ENCODE data around the gene TPGS1.

TPGS1 gene

DNA sequence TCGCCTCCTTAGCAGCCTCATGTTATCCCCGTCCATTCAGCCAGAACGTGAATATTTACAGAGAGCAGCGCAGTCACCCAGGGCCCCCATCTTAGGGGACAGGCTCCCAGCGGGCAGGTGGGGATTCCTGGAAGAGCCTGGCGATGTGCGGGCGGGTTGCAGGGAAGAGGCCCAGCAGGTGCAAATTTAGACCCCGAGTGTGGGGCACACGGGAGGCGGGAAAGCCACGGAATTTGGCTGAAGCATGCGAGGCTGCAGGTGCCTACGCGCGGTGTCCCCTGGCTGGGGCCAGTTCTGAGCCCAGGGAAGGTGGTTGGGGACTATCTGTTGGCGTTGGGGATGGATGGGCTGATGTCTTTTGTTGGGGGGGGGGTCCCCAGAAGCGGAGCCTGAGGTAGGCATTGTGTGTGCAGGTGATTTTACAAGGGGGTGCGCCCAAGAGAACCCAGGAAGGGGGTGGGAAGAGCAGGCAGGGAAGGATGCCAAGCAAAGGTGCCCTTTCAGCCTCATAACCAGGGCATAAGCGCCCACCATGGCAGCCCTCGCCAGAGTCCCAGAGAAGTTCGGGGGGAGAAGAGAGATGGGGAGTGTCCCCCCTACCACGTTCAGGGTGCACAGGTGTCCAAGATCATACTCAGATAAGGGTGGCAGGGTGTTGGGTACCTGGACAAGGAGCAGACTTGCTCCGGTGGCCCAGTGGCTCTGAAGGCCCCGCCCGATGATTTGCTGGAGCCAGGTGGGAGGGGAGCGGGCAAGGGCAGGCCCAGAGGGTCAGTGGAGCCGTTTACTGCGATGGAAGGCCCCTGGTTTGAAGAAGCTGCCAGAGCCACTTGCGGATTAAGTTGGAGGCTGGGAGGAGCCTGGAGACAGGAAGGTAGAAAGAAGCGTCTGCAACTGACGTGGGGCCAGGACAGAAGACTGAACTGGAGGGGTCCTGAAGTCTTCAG, 1.2 kb downstream of the TPGS1 start:
- no peak for TF ChIP-seq CTCF (IDR thresholded peaks at IDR 0.05; ENCODE audit: low read depth, low read length)
- peak overlapping the region; percentile 87 for H3K4me3 ChIP-seq (ENCODE audit: low read depth, low read length)

- TF ChIP-seq CTCF (IDR thresholded peaks at IDR 0.05; ENCODE audit: low read depth, low read length) = peak; percentile 98
- H3K4me3 ChIP-seq (ENCODE audit: low read depth, low read length) = no peak overlapping the region
Observed at GRCh38 chr19:510606-511100, 3.4 kb downstream of the TPGS1 start.

DNA sequence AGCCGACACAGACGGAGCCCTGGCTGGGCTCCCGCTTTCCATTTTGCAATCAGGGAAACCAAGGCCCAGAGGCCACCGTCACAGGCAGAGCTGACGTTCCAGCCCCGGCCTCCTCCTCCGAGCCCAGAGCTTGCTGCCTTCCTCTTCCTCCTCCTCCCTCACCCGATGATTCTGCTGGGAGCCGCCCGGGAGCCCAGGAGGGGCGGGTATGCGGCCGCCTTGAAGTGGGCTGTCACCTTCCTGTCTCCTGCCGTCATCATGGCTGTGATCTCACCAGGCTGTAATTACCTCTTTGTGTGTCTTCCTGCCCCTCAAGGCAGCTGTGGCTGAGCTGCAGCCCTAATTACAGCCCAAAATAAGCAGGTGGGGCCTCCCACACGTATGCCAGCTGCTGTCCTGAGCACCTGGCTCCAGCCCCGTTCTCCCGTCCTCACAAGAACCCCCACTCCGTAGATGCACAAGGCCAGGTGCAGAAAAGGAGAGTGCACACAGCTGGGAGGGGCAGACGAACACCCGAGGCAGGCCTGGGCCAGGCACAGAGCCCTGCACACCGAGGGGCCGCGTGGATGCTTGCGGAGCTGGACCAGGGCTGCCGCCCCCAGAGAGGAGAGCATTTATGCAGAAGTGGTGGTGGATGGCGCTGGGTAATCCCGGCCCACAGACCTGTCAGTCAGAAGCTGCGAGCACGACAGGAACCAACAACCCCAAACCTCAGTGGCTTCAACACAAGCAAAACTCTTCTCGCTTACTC, 4.0 kb downstream of the TPGS1 start:
- no peak overlapping the region for H3K4me3 ChIP-seq (ENCODE audit: low read depth, low read length)
- no peak for TF ChIP-seq CTCF (IDR thresholded peaks at IDR 0.05; ENCODE audit: low read depth, low read length)

DNA sequence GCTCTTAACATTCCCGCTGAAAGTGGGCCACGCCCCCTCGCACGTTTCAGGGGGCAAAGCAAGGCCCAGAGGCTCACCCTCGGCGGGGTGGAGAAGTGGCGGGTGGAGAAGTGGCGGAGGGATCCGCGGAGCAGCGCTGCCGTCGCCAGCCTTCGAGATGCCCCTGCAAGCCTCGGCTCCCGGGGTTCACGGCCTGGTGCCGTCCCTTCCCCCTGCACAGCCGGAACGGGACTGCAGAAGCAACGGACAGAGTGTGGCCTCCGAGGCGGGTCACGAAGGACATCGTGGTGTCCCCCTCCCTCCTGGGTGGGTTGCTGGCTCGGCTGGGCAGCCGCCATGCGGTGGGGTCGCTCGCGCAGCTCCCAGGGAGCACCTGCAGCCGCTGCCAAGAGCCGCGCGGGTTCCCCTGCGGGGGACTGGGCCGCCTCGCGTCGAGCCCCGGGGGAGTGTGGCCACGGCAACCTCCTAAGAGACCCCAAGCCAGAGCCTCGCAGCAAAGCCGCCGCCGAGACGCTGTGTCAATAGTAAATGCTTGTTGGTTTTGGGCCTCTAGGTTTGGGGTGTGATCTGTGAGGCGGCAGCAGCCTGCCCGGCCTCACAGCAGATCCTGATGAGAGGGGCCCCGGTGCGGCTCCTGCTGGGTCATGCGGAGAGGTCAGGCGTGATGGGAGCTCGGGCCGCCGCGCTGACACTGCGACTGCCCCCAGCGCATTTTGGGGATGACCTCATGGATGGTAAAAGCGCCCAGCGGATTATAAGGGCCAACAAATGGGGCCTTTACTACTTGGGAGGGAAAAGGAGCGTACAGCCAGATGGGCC, 5.5 kb downstream of the TPGS1 start:
- no peak overlapping the region for H3K4me3 ChIP-seq (ENCODE audit: low read depth, low read length)
- no peak for TF ChIP-seq CTCF (IDR thresholded peaks at IDR 0.05; ENCODE audit: low read depth, low read length)

GRCh38 chr19:513368-514165, 6.3 kb downstream of the TPGS1 start:
- TF ChIP-seq CTCF (IDR thresholded peaks at IDR 0.05; ENCODE audit: low read depth, low read length) = no peak
- H3K4me3 ChIP-seq (ENCODE audit: low read depth, low read length) = no peak overlapping the region

GRCh38 chr19:514166-514663, 6.9 kb downstream of the TPGS1 start:
- TF ChIP-seq CTCF (IDR thresholded peaks at IDR 0.05; ENCODE audit: low read depth, low read length) = no peak
- no peak overlapping the region for H3K4me3 ChIP-seq (ENCODE audit: low read depth, low read length)

All from WI38 (cell line).